KBM-7 (cell line): Measurements from ENCODE around the gene ZGPAT.

ENCODE experiments used
- DNase-seq: peaks from one replicate; pipeline ENCODE4 v3.0.0-alpha.2; 2015
- in situ Hi-C: fragments of 300-500 bp; cut with MboI; formaldehyde crosslinking; loops from 2 replicates; pipeline ENCODE4 v1.14.3; 2020; ENCODE audit warnings: low sequenced_read_pairs, low pct_unique_long_range_greater_than_20kb, mixed read lengths

The ZGPAT gene

GRCh38 chr20:63740070-63740626 is 32.3 kb downstream of the ZGPAT start:
- no peak for DNase-seq
- in situ Hi-C loops, result no loop called here

GRCh38 chr20:63740627-63741353 is 33.0 kb downstream of the ZGPAT start:
- peak; percentile 89 for DNase-seq
- in situ Hi-C loops, result no loop called here

GRCh38 chr20:63741354-63741675 is 33.5 kb downstream of the ZGPAT start:
- no peak for DNase-seq
- in situ Hi-C loops, result no loop called here

GRCh38 chr20:63741676-63742380 is 34.0 kb downstream of the ZGPAT start:
- in situ Hi-C loops, result no loop called here
- no peak for DNase-seq

- in situ Hi-C loops, result no loop called here
Measured at GRCh38 chr20:63742381-63743024, 34.7 kb downstream of the ZGPAT start.

GRCh38 chr20:63743210-63743970 is 35.6 kb downstream of the ZGPAT start:
- in situ Hi-C loops, result no loop called here
- no peak for DNase-seq

More at GRCh38 chr20:63742381-63743024, 34.7 kb downstream of the ZGPAT start:
- no peak for DNase-seq

GRCh38 chr20:63744158-63744557 is 36.3 kb downstream of the ZGPAT start:
- in situ Hi-C loops, result no loop called here

GRCh38 chr20:63744574-63745423 is 37.0 kb downstream of the ZGPAT start:
- no peak for DNase-seq
- in situ Hi-C loops, result no loop called here

More at GRCh38 chr20:63744158-63744557, 36.3 kb downstream of the ZGPAT start:
- no peak for DNase-seq

GRCh38 chr20:63745424-63745805 is 37.6 kb downstream of the ZGPAT start:
- in situ Hi-C loops, result no loop called here
- DNase-seq, result no peak

- in situ Hi-C loops, result no loop called here
- no peak for DNase-seq
Measured at GRCh38 chr20:63745961-63746731, 38.3 kb downstream of the ZGPAT start.

- DNase-seq, result no peak
- in situ Hi-C loops, result no loop called here
Measured at GRCh38 chr20:63746751-63747315, 39.0 kb downstream of the ZGPAT start.

- no peak for DNase-seq
- in situ Hi-C loops, result no loop called here
Measured at GRCh38 chr20:63747622-63748069, 39.8 kb downstream of the ZGPAT start.

- no peak for DNase-seq
- in situ Hi-C loops, result no loop called here
Measured at GRCh38 chr20:63748070-63748933, 40.5 kb downstream of the ZGPAT start.

- no peak for DNase-seq
- in situ Hi-C loops, result no loop called here
Measured at GRCh38 chr20:63748934-63749270, 41.1 kb downstream of the ZGPAT start.

- no peak for DNase-seq
- in situ Hi-C loops, result no loop called here
Measured at GRCh38 chr20:63749597-63750508, 42.0 kb downstream of the ZGPAT start.
